OCI-LY7 (cell line): ENCODE measurements around the gene MACROD2.

ENCODE experiments used
- EZH2phosphoT487 ChIP-seq: fragments of 200-600 bp; sonication (generic); IDR thresholded peaks from 2 replicates; pipeline ENCODE4 v1.6.1; 2018; ENCODE audit warnings: low read depth, borderline replicate concordance, mild to moderate bottlenecking, mixed run types, antibody characterized with exemption, low read length, moderate library complexity, mixed read lengths
- TF ChIP-seq, protein P1 (sequence below): fragments of 200-600 bp; sonication (generic); conservative IDR thresholded peaks from 2 replicates; pipeline ENCODE4 v1.5.1; 2014; ENCODE audit warnings: mild to moderate bottlenecking, antibody characterized with exemption, low read length, moderate library complexity, mixed read lengths

DNA sequence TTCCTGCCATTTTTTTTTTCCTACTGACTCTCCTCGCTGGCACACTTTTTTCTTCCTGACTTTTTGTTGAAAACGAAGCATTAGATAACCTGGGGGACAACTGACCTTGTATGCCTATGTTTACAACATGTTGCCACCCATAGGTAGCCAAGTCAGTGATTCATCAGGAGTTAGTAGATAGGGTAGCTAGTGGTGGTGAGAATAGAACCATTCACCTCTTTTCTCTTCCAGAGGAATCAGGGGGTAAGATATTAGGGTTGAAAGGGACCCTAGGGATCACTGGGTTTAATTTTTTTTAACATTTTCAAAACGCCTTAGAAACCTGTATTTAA is 770.0 kb downstream of the MACROD2 start:
- TF ChIP-seq, protein P1, sequence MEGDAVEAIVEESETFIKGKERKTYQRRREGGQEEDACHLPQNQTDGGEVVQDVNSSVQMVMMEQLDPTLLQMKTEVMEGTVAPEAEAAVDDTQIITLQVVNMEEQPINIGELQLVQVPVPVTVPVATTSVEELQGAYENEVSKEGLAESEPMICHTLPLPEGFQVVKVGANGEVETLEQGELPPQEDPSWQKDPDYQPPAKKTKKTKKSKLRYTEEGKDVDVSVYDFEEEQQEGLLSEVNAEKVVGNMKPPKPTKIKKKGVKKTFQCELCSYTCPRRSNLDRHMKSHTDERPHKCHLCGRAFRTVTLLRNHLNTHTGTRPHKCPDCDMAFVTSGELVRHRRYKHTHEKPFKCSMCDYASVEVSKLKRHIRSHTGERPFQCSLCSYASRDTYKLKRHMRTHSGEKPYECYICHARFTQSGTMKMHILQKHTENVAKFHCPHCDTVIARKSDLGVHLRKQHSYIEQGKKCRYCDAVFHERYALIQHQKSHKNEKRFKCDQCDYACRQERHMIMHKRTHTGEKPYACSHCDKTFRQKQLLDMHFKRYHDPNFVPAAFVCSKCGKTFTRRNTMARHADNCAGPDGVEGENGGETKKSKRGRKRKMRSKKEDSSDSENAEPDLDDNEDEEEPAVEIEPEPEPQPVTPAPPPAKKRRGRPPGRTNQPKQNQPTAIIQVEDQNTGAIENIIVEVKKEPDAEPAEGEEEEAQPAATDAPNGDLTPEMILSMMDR, result no peak
- TF ChIP-seq EZH2phosphoT487, result no peak
